ENCODE data around the gene CDS1.

CDS1 gene

DNA sequence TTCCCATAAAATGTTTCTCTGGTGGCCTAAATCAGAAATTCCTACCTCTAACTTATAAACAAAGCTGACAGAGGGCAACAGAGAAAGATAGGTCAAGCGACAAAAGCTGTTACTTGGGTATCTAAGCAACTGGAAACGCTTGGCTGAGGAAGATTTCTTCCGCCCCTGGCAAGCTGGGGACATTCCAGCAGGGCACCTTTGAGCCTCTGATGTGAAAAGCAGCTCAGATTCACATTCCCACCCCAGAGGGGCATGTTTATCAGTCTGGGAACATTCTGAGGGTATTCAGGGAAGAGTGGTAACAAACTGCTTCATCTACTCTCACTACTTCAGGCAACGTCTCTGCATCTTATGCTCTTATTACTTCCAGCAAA, 3.5 kb upstream of the CDS1 start:
- no peak for DNase-seq (ENCODE audit: low spot score)
- in situ Hi-C loops (cut with MboI; ENCODE audit: low pct_unique_long_range_greater_than_20kb, low sequenced_read_pairs, unreplicated experiment), result no loop called here
- TF ChIP-seq, protein P1, sequence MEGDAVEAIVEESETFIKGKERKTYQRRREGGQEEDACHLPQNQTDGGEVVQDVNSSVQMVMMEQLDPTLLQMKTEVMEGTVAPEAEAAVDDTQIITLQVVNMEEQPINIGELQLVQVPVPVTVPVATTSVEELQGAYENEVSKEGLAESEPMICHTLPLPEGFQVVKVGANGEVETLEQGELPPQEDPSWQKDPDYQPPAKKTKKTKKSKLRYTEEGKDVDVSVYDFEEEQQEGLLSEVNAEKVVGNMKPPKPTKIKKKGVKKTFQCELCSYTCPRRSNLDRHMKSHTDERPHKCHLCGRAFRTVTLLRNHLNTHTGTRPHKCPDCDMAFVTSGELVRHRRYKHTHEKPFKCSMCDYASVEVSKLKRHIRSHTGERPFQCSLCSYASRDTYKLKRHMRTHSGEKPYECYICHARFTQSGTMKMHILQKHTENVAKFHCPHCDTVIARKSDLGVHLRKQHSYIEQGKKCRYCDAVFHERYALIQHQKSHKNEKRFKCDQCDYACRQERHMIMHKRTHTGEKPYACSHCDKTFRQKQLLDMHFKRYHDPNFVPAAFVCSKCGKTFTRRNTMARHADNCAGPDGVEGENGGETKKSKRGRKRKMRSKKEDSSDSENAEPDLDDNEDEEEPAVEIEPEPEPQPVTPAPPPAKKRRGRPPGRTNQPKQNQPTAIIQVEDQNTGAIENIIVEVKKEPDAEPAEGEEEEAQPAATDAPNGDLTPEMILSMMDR (IDR thresholded peaks at IDR 0.05; ENCODE audit: extremely low read depth, insufficient read depth, missing control alignments), result no peak

GRCh38 chr4:84582302-84582987, 482 bp upstream of the CDS1 start:
- TF ChIP-seq, protein P1 (IDR thresholded peaks at IDR 0.05; ENCODE audit: extremely low read depth, insufficient read depth, missing control alignments), result no peak

GRCh38 chr4:84583876-84584380, 1.0 kb downstream of the CDS1 start:
- TF ChIP-seq, protein P1 (IDR thresholded peaks at IDR 0.05; ENCODE audit: extremely low read depth, insufficient read depth, missing control alignments), result no peak
- in situ Hi-C loops (cut with MboI; ENCODE audit: low pct_unique_long_range_greater_than_20kb, low sequenced_read_pairs, unreplicated experiment), result no loop called here
- DNase-seq (ENCODE audit: low spot score), result peak; percentile 39

More at GRCh38 chr4:84582302-84582987, 482 bp upstream of the CDS1 start:
- in situ Hi-C loops (cut with MboI; ENCODE audit: low pct_unique_long_range_greater_than_20kb, low sequenced_read_pairs, unreplicated experiment), result no loop called here
- DNase-seq (ENCODE audit: low spot score), result peak; percentile 81

- in situ Hi-C loops (cut with MboI; ENCODE audit: low pct_unique_long_range_greater_than_20kb, low sequenced_read_pairs, unreplicated experiment), result no loop called here
- TF ChIP-seq, protein P1 (IDR thresholded peaks at IDR 0.05; ENCODE audit: extremely low read depth, insufficient read depth, missing control alignments), result no peak
- no peak for DNase-seq (ENCODE audit: low spot score)
These were observed 2.3 kb downstream of the CDS1 start for GRCh38 chr4:84585251-84585650.

- no peak for DNase-seq (ENCODE audit: low spot score)
- in situ Hi-C loops (cut with MboI; ENCODE audit: low pct_unique_long_range_greater_than_20kb, low sequenced_read_pairs, unreplicated experiment), result no loop called here
- TF ChIP-seq, protein P1 (IDR thresholded peaks at IDR 0.05; ENCODE audit: extremely low read depth, insufficient read depth, missing control alignments), result no peak
These were observed 11.8 kb downstream of the CDS1 start for GRCh38 chr4:84594724-84595123.

DNA sequence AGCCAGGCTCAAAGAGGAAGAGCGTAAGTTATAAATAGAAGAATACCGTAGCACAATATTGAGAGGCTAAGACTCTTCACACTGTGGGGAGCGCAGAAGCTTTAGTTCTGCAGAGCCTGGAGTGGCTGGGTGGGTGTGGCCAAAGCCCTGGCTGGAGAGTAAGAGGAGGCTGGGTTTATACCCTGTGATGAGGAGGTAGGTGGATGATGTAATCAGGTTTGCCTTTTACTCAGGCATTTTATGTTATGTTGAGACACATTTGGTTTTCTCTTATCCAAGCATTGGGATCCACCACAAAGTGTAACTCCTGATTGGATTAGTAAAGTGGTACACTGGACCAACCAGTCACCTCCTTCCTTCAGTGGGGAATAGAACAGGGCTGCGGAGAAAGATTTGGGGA, 13.9 kb downstream of the CDS1 start:
- TF ChIP-seq, protein P1 (IDR thresholded peaks at IDR 0.05; ENCODE audit: extremely low read depth, insufficient read depth, missing control alignments), result no peak
- in situ Hi-C loops (cut with MboI; ENCODE audit: low pct_unique_long_range_greater_than_20kb, low sequenced_read_pairs, unreplicated experiment), result no loop called here
- no peak for DNase-seq (ENCODE audit: low spot score)

Data from GM13977 (cell line).